HPDE6-E6E7 (cell line): ENCODE measurements around the gene PXYLP1.
A peak's percentile ranks its signal among the peaks of the same experiment; 100 is the strongest.
"Not testable (repeated sequence)": the region's sequence is repeated elsewhere in the genome, so short reads cannot be mapped to it uniquely, and the experiment has no call there.

Experiments used
- DNase-seq: peaks from one replicate; pipeline ENCODE4 v3.0.0; 2011; ENCODE audit warnings: missing footprints; ENCODE audit errors: extremely low spot score

The PXYLP1 gene

DNA sequence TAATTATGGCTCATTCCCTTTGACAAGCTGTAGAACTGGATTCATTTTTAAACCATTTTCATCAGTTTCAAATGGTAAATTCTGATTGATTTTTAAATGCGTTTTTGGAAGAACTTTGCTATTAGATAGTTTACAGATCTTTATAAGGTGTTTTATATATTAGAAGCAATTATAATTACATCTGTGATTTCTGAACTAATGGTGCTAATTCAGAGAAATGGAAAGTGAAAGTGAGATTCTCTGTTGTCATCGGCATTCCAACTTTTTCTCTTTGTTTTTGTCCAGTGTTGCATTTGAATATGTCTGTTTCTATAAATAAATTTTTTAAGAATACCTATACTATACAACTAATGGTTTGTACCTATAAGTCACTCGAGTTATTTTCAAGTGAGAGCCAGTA lies 62.7 kb downstream of the PXYLP1 start:
- no peak for DNase-seq

DNA sequence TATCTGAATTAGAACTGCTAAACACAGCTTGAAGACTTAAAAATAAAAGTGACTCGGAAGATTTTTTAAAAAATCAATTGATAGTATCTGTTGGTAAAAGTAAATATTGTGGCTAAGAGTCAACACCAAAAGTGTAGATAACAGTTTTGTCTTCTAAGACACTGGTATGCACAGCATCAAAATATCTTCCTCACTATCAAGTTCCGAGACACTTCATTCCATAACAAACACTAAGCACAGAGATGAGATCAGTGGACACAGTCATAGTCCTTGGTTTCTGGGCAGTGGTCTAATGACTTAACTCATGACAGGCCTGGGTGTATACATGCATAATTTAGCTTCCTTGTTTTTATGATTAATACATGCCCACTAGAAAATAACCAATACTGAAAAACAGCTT lies 63.2 kb downstream of the PXYLP1 start:
- DNase-seq, result peak; percentile 63

DNA sequence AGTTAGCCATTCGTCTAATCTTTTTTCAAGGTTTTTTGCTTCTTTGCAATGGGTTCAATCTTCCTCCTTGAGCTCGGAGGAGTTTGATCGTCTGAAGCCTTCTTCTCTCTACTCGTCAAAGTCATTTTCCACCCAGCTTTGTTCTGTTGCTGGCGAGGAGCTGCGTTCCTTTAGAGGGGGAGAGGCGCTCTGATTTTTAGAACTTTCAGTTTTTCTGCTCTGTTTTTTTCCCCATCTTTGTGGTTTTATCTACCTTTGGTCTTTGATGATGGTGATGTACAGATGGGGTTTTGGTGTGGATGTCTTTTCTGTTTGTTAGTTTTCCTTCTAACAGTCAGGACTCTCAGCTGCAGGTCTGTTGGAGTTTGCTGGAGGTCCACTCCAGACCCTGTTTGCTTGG lies 68.8 kb downstream of the PXYLP1 start:
- not testable (repeated sequence) for DNase-seq

DNA sequence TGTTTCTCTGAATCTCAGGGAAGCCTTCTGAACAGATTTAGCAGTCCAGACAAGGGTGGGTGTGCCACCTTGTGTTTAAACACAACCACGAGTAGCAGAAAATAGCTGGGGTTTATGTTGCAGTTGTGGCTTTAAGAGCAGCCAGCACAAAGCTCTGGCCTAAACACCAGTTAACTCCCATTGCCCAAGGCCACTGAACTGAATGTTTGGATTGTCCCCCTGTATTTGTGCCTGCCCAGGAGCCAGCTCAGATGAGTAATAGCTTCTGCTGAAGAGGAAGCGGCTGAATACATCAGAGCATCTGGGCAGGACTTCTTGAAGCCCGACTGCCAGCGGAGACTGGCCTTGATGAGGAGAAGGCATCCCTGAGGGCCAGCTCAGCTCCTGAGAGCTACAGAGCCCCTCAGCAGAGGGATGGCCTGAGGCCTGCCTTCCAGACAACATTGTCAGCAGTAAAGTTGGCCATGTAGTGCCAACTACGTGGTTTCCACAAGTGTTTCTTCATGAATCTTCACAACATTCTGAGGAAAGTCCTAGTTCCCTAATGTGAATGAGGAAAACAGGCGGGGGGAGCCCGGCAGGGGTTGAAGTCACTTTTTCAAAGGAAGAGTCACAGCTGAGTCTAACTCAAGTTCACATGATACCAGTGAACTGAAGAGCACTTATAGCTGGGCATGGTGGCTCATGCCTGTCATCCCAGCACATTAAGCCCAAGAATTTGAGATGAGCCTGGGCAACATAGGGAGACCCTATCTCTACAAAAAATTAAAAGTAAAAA lies 70.9 kb downstream of the PXYLP1 start:
- no peak for DNase-seq

DNA sequence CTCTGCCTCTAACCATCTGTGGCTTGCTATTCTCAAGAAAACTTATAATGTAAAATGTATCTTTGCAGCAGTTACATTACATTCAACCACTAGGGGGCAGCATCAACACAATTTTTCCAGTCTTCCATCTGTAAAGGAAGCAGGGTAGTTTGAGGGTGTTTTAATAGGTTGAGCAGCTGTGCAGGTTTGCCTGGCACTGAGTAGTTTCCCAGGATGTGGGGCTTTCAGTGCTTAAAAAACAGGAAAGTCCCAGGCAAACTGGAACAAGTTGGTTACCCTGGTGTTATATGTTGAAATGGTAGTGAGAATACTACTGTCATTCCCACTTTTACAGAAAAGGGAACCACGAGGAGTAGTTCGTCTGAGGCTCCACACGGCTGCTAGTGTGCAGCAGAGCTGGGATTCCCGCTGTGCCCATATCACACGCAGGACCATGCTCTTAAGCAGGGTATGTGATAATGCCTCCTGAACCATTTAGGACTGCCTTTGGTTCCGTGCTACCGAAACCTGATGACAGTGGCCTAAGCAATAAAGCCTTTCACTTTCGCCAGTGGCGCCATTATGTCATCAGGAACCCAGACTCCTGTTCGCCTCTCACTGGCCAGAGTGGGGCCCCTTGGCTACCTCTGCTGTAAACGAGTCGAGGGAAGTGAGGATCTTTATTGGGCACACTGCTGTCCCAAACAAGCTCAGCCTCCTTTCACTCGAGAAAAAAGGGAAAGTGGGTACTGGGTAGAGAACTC lies 72.0 kb downstream of the PXYLP1 start:
- peak; percentile 45 for DNase-seq

DNA sequence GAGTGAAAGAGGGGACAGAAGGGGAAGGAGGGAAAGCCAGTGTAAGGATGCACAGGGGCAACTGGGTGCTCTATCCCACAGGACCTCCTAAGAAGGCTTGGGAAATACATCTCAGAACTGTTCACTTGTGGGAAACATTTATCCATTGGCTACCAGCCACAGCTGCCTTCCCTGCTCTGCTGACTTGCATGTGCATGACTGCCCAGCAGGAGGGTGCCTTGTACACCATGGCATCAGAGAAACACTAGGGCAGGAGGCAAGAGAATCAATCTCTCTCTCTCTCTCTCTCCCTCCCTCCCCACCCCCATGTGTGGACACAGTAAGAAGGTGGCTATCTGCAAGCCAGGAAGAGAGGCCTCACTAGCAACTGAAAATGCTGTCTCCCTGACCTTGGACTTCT lies 73.8 kb downstream of the PXYLP1 start:
- no peak for DNase-seq

DNA sequence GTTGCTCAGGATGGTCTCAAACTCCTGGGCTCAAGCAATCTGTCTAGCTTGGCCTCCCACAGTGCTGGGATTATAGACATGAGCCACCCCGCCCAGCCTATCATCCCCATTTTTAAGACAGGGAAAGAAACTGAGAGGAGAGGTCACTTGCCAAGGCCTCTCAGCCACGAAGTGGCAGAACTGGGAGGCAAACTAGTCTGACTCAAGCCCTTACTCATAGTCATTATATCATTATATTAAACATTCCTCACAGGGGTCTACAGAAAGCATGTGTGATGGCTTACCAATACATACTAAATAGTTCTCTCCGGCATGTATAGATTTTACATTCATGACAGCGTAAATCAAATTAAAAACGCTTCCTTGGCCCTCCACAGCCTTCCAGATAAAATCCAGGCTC lies 74.7 kb downstream of the PXYLP1 start:
- DNase-seq, result no peak

DNA sequence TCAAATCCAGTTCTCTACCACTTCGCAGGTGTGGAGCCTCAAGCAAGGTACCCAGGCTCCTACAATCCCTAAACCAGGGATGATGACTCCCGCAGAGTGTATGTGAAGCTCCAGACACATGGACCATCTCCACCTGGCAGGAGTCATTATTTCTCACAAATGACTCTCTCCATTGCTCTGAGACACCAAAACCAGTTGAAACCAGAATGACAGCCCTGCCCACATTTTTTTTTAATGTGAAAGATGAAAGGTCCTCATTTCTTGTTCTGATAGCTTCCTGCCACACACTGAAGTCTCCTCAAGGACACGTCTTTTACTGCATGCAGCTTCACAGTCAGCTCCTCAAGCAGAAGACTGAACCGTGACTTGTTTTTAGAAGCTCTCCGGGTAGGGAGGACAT lies 75.3 kb downstream of the PXYLP1 start:
- no peak for DNase-seq

DNA sequence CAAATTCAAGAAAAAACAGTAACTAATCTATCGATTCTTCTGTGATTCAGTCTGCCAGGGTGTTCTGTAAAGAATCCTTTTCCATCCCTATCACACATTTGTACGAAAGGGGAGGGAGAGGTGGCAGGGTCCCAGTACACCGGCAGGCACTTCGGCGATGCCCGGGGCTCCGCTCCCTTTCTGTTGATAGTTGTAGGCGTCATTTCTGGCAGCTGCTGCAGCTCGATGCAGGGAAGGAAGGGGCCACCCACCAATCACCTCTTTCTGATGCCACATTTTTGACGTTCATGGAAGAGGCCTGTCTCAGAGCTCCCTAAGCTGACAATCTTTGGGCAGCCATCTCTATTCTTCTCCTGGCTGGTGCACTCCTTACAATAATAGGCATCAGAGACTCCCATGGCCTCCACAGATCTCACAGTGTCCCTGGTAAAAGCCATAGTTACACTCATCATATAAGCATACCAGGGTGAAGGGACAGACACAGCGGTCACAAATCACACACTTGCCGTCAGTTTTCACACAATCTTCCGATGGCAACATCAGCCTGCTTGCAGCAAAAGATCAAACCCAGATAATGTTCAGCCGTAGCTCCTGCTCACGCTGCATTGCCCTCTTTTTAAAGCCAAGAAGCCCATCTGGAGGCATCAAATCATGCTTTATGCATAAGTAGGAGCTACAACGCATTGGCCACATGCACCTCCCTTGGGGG lies 75.9 kb downstream of the PXYLP1 start:
- DNase-seq, result no peak

DNA sequence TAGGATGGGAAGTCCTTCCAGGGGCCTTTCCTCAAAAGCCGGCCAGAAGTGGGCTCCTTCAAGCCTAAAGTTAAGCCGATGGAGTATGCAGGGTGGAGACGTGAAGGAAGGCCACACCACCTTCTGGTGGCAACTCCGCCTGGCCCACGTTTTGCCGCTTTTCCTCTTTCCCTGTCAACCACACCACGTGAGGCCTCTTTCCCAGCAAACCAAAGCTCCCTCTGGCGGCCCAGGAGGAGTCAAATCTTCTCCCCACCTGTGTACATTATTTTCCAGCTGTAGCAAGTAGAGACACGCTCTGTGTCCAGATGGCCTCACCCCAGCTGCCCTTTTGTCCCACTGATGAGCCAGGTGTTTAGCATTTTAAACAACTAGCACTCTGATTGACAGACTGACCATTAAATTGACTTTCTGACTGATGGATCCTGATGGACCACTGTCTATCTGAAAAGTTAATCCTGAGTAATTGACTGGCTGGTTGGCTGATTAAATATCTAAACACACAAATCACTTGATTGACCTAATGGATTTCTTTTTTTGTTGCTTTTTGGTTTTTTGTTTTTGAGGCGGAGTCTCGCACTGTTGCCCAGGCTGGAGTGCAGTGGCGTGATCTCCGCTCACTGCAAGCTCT lies 77.1 kb downstream of the PXYLP1 start:
- DNase-seq, result peak; percentile 92

DNA sequence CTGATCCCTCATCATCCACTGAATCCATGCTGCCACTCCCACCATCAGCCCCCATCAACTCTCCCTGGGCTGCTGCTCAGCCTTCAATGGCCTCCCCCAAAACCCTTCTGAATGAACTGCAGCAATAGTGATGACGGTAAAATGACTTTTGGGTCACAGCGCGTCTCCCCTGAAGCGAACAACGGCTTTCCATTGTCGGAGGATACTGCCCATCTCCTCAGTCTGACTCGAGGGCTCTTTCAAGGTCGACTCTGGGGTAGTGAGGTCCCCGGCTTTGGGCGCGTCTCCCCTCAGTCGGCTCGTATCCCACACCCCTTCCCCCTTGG lies 79.5 kb downstream of the PXYLP1 start:
- DNase-seq, result no peak

DNA sequence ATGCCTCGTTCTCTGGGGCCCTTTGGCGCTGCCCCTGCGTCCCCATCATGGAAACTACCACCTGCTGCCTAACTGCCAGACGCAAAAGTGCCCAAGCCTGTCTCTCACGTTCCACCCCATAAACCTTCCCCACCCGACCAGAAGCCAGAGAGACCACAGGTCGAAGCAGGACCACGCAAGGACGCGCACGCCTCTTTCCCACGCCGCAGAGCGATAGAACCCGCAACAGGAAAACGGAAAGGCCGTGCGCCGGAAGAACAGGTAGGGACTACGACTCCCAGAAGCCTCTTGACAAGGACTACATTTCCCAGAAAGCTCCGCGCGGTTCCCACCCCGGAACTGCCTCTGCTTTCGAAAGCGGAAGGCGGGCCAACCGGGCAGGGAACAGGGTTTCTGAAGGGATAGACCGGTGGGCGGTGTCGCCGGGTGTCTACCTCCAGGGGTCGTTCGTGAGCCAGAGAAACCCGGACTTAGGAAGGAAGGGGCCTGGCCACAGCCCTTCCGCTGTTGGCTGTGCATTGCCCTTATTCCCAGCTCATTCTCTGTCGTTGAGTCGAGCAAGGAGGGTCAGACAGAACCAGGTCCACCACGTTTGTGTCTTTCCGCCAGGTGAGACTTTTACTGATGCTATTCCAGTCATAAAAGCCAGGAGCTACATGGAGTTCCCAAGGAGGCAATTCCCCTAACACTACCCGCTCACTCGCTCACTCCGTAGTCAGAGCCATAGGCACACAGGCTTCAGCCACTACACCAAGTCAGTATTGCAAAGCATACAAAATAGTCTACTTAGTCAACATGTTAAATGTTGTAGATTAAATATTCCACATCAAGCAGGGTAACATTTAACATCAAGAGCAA lies 80.1 kb downstream of the PXYLP1 start:
- peak; percentile 93 for DNase-seq

DNA sequence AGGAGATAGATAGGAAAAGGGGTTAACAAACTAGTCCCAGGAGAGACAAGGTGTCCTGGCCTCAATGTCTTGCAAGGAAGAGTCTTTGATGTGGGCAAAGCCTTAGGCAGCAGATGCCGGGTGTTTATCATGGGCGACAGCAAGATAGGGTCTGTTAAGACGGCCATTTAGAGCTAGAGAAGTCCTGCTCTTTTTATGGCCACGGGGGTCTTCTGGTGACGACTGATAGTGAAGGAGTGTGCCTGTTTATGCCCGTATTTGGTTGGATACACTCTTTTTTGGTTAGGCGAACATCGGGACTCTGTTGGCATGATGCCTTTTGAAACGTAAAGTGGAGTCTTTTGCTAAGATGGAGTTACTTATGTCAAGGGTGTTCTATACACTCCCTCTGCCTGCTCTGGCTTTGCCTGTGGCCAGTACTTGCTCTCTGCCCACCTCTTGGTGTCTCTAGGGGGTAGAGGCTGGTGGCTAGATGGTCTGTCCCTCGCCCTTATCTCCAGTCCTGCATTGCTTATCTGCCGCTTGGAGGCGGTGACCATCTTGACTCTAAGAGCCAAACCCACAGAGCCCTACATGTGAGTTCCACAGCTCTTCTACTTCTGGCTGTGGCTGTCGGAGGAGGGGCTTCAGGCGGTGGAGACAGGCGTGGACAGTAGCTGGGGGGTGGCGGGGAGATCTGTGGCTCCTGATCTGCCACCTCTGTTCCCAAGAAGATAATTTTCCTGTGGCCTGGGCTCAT lies 80.9 kb downstream of the PXYLP1 start:
- DNase-seq, result no peak

DNA sequence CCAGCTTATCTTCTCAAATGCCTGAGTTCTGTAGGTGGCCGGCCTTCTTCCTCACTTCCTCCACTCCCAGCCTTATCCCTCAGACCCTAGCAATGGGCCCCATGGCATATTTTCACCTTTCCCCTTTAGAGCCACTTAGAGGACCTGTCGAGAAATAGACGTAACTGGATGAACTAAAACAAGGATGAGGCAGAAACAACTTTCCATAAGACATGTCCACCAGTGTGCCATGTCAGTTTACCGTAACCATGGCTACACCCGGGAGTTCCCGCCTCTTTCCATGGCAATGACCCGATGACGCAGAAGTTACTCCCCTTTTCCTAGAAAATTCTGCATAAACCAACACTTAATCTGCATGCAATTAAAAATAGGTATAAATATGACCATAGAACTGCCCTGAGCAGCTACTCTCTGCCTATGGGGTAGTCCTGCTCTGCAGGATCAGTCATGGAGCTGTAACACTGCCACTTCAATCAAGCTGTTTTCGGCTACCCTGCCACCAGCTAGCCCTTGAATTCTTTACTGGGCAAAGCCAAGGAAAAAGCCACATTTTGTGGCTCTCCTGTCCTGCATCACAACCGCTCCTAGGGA lies 81.6 kb downstream of the PXYLP1 start:
- no peak for DNase-seq

DNA sequence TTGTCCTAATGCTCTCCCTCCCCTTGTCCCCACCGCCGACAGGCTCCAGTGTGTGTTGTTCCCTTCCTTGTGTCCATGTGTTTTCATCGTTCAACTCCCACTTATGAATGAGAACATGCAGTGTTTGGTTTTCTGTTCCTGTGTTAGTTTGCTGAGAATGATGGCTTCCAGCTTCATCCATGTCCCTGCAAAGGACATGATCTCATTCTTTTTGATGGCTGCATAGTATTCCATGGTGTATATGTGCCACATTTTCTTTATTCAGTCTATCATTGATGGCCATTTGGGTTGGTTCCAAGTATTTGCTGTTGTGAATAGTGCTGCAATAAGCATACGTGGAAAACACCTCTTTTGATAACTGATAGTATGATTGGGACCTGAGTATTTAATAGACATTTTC lies 82.8 kb downstream of the PXYLP1 start:
- DNase-seq, result not testable (repeated sequence)

DNA sequence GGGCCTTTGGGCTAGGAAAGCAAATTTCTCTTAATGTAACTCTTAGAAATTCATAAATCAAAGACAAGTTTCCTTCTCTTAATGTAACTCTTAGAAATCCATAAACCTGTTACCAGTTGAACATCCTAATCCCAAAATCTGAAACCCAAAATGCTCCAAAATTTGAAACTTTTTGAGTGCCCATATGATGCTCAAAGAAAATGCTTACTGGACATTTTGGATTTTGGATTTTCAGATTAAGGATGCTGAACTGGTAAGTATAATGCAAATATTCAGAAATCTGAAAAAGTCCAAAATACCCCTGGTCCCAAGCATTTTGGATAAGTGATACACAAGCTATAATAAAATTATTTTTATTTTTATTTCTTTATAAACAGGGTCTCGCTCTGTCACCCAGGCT lies 85.2 kb downstream of the PXYLP1 start:
- no peak for DNase-seq

DNA sequence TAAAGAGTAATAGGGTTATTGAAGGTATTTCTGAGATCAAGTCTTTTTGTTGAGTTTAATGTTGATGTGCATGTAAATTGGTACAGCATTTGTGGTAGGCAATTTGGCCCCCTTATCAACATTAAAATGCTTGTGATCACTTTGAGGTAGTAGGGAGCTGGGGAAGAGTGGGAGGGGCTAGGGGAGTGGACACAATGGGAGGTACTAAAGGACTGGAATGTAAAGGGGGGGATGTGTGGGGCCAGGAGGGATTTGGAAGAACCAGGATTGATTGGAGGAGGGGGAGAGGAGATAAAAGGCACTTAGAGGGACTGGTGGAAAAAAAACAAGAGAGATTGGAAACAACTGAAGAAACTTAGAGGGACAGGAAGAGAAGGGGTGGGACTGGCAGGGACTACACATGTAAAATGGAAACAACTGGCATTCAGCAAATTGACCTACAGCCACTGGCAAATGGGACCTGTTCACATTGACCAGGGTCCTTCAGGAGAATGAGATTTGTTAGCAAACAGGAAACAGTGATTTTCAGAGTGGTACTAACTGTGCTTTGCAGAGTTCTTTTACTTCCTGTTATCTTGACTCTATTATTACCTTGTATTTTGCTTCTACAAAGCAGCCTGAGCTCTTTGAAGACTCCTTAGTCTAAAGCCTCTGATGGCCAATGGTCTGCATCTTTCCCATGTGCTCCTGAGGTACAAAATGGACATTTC lies 88.9 kb downstream of the PXYLP1 start:
- DNase-seq, result no peak

DNA sequence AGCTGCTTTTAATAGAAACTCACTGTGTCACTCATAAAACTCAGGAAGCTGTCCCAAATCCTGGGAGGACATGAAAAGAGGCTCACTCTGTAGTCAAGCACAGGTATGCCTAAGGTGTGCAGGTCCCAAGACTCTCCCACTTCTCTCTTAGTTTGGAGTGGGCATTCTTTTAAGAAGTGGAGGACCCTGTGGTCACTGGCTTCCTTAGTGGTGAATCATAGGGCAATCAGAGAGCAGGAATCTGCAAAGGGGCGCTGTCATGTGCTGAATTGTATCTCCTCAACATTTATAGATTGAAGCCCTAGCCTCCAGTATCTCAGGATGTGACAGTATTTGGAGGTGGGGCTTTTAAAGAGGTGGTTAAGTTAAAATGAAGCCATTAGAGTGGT lies 89.5 kb downstream of the PXYLP1 start:
- DNase-seq, result no peak

DNA sequence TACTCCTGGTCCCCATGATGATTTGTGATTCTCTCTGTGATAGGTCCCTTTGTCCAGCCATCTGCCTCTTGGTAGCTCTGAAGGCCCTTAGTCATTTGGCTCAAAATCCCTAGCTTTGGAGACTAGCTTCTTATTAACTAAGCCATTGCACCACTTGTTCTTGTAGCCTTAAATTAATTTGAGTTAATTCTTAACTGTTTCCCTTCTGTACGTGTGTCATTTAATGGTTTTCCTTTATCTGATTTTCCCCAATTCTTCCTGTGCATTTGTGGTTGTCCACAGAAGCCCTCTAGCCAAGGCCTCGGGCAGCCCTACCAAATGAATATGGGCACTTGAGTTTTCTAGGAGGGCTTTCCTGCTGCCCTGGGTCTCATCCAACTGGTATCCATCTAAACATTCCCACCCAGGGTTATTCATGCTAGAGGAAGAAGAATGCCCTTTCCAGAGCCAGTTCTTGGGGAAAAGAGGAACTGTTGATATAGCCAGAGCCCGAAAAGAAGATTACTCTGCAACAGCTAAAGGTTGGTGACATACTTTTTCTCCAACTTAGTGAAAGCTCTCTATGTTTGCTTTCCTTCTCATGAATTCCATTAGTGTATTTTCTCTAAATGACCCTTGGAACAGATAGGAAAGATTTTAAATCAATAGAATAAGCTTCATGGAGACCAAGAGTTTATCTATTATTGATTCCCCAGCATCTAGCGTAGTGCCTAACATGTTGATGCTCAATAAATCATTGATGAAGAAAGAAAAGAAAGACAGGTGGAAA lies 92.5 kb downstream of the PXYLP1 start:
- no peak for DNase-seq
